Common myeloid progenitor, CD34-positive (primary cell): ENCODE data around the gene PPP6R1.

ENCODE experiments used
- CTCF ChIA-PET: fragments of 350-600 bp; sonication (Branson Sonifier 250); formaldehyde crosslinking; loops from one replicate; lab custom pipeline; 2021; ENCODE audit warnings: antibody characterized with exemption; lab: Charles Lee
- POLR2A ChIA-PET: fragments of 350-600 bp; sonication (Branson Sonifier 250); formaldehyde crosslinking; loops from one replicate; lab custom pipeline; 2021; ENCODE audit warnings: antibody characterized with exemption; lab: Charles Lee
- DNase-seq, 3 donors: peaks; one replicate each; pipeline versions ENCODE4 v3.0.0 to v3.0.0-alpha.2; 2013
- H3K27ac ChIP-seq, 2 experiments: 1 replicate in 1 of 2; 2 replicates in 1 of 2; pipeline ENCODE4 v1.7.0; 2013; ENCODE audit warnings: inconsistent platforms in 2 of 2, low read length in 2 of 2, mild to moderate bottlenecking in 2 of 2, low read depth in 1 of 2, moderate library complexity in 1 of 2; ENCODE audit not compliant: severe bottlenecking in 2 of 2, insufficient read depth in 1 of 2, poor library complexity in 1 of 2
- H3K27me3 ChIP-seq, 5 experiments: replicated peaks in 2 of 5; 1 replicate in 3 of 5; 2 replicates in 2 of 5; pipeline versions ENCODE4 v1.6.1 to v1.7.0; 2013; ENCODE audit warnings: low read length in 4 of 5, mild to moderate bottlenecking in 2 of 5, moderate library complexity in 2 of 5, inconsistent platforms in 1 of 5; ENCODE audit not compliant: insufficient read depth in 5 of 5, control insufficient read depth in 4 of 5
- H3K36me3 ChIP-seq, 4 experiments: 1 replicate in 2 of 4; 2 replicates in 2 of 4; pipeline versions ENCODE4 v1.6.1 to v1.7.0; 2013; ENCODE audit warnings: low read length in 3 of 4, control low read depth in 1 of 4, mild to moderate bottlenecking in 1 of 4; ENCODE audit not compliant: control insufficient read depth in 4 of 4, insufficient read depth in 4 of 4
- H3K4me1 ChIP-seq, 4 experiments: 1 replicate in 3 of 4; 2 replicates in 1 of 4; pipeline versions ENCODE4 v1.6.1 to v1.7.1; 2013; ENCODE audit warnings: low read length in 3 of 4, mild to moderate bottlenecking in 3 of 4, control low read depth in 1 of 4, inconsistent platforms in 1 of 4, moderate library complexity in 1 of 4; ENCODE audit not compliant: control insufficient read depth in 4 of 4, insufficient read depth in 4 of 4; ENCODE audit errors: control extremely low read depth in 1 of 4
- H3K4me3 ChIP-seq, 7 experiments: 1 replicate in 4 of 7; 2 replicates in 3 of 7; pipeline versions ENCODE4 v1.5.1 to v1.7.0; 2013; ENCODE audit warnings: mild to moderate bottlenecking in 7 of 7, low read length in 6 of 7, moderate library complexity in 6 of 7, inconsistent platforms in 2 of 7, low read depth in 2 of 7, control low read depth in 1 of 7; ENCODE audit not compliant: insufficient read depth in 4 of 7, control insufficient read depth in 1 of 7; ENCODE audit errors: extremely low read depth in 1 of 7
- H3K9me3 ChIP-seq, 5 experiments: 1 replicate in 4 of 5; 2 replicates in 1 of 5; pipeline versions ENCODE4 v1.6.1 to v1.7.1; 2013; ENCODE audit warnings: low read length in 4 of 5, mild to moderate bottlenecking in 2 of 5, inconsistent platforms in 1 of 5, low read depth in 1 of 5, moderate library complexity in 1 of 5; ENCODE audit not compliant: control insufficient read depth in 4 of 5, insufficient read depth in 2 of 5; ENCODE audit errors: control extremely low read depth in 1 of 5
- WGBS: methylation state at CpG from one replicate; pipeline ENCODE4 v1.1.5; 2013; ENCODE audit not compliant: insufficient coverage; 5-methylcytosine and 5-hydroxymethylcytosine counted together

The PPP6R1 gene

DNA sequence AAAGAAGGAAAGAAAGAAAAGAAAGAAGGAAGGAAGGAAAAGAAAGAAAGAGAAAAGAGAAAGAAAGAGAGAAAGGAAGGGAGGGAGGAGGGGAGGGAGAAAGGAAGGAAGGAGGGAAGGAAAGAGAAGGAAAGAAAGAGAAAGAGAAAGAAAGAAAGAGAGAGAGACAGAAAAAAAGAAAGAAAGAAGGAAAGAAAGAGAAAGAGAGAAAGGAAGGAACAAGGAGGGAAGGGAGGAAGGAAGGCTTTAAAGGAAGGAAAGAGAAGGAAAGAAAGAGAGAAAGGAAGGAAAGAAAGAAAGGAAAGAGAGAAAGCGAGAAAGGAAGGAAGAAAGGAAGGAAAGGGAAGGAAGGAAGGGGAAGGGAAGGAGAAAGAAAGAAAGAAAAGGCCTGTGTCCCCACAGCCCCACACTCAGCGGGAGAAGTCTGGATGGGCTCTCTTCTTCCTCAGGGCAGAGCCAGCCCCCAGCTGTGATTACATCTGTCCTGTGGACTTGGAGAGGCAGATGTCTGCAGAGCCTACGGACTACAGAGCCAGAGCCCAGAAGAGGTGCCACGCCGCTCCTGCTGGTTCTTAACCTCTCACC is 59.1 kb downstream of the PPP6R1 start:
- POLR2A ChIA-PET: no interaction called here
- Histone ChIP-seq H3K27me3 (peaks cover 0 to 3% (median 0%) of the 10 kb centered on the region in 5 experiments), H3K9me3 (no peaks in the 10 kb centered on the region), H3K27ac (no peak overlapping the region), H3K4me3 (no peak overlapping the region), H3K36me3 (no peaks in the 10 kb centered on the region), H3K4me1 (no peaks in the 10 kb centered on the region)
- no peak for DNase-seq
- WGBS: 75% methylated on average over 4 of the region's 5 CpGs
- CTCF ChIA-PET: interaction anchor here (1.2 kb wide), 1 partner anchor 305 kb away, joined by 3 read pairs; no protein-coding TSS in a partner anchor

- Histone ChIP-seq H3K27ac (no peak overlapping the region), H3K4me3 (no peak overlapping the region), H3K4me1 (no peaks in the 10 kb centered on the region), H3K9me3 (no peaks in the 10 kb centered on the region), H3K36me3 (no peaks in the 10 kb centered on the region), H3K27me3 (peaks cover 0 to 2% (median 0%) of the 10 kb centered on the region in 5 experiments)
- 79% methylated on average over 5 of the region's 5 CpGs for WGBS
- ChIA-PET CTCF (interaction anchor here (1.0 to 1.2 kb wide), 2 partner anchors 56 to 306 kb away, joined by 3 read pairs; no protein-coding TSS in a partner anchor), POLR2A (no interaction called here)
- DNase-seq: no peak
Observed at GRCh38 chr19:55198651-55199050, 60.2 kb downstream of the PPP6R1 start.

- ChIA-PET POLR2A (no interaction called here), CTCF (no interaction called here)
- H3K4me3 ChIP-seq: no peak overlapping the region
- peak in 2 of 3 donors; percentile 46 to 48 for DNase-seq
- no peaks in the 10 kb centered on the region for H3K36me3 ChIP-seq
- no peaks in the 10 kb centered on the region for H3K9me3 ChIP-seq
- WGBS: 56% methylated on average over 3 of the region's 4 CpGs
- no peak overlapping the region for H3K27ac ChIP-seq
- peaks cover 0 to 2% (median 0%) of the 10 kb centered on the region in 5 experiments for H3K27me3 ChIP-seq
- no peaks in the 10 kb centered on the region for H3K4me1 ChIP-seq
Observed at GRCh38 chr19:55197528-55197927, 61.3 kb downstream of the PPP6R1 start.

DNA sequence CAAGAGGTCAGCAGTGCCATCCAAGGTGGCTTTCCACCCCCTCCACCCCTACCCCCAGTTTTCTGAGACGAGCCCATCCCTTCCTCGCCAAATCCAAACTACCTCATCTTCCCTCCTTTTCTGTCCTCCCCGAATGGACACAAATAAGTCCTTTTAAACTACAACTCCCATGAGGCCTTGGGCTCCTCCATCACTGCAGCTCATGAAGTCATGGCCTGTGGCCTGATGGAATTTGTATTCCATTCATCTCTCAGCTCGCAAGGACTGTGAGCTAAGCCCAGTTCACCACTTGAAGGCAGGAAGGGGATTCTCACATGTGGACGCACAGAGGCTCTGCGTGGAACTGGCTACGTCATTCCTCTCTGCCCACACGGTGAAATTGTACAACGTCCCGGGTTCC is 62.0 kb downstream of the PPP6R1 start:
- 95% methylated on average over 10 of the region's 10 CpGs for WGBS
- no peaks in the 10 kb centered on the region for H3K9me3 ChIP-seq
- CTCF ChIA-PET: interaction anchor here (0.7 kb wide), 1 partner anchor 106 kb away, joined by 3 read pairs; no protein-coding TSS in a partner anchor

GRCh38 chr19:55193481-55193880 is 65.3 kb downstream of the PPP6R1 start:
- Histone ChIP-seq H3K9me3 (no peaks in the 10 kb centered on the region), H3K4me3 (no peak overlapping the region), H3K36me3 (no peaks in the 10 kb centered on the region), H3K4me1 (peaks cover 0 to 8% (median 4%) of the 10 kb centered on the region in 4 experiments), H3K27me3 (peaks cover 0 to 2% (median 0%) of the 10 kb centered on the region in 5 experiments), H3K27ac (no peak overlapping the region)
- WGBS: 81% methylated on average over 11 of the region's 12 CpGs
- DNase-seq: no peak
- POLR2A ChIA-PET: no interaction called here
- CTCF ChIA-PET: interaction anchor here (0.8 kb wide), 1 partner anchor 11 kb away, joined by 3 read pairs; no protein-coding TSS in a partner anchor

More for the DNA sequence above, 62.0 kb downstream of the PPP6R1 start:
- POLR2A ChIA-PET: no interaction called here
- Histone ChIP-seq H3K4me1 (no peaks in the 10 kb centered on the region), H3K4me3 (no peak overlapping the region), H3K36me3 (no peaks in the 10 kb centered on the region), H3K27me3 (peaks cover 0 to 2% (median 0%) of the 10 kb centered on the region in 5 experiments), H3K27ac (no peak overlapping the region)
- no peak for DNase-seq

GRCh38 chr19:55189403-55189835 is 69.4 kb downstream of the PPP6R1 start:
- WGBS: 96% methylated on average over 12 of the region's 15 CpGs
- H3K4me1 ChIP-seq: peaks cover 0 to 16% (median 8%) of the 10 kb centered on the region in 4 experiments
- no peak overlapping the region for H3K27ac ChIP-seq
- ChIA-PET CTCF (interaction anchor here (0.7 to 0.9 kb wide), 2 partner anchors 16 to 265 kb away, joined by 3 read pairs; no protein-coding TSS in a partner anchor), POLR2A (interaction anchor here (0.7 kb wide), 1 partner anchor 33 kb away, joined by 4 read pairs; no protein-coding TSS in a partner anchor)
- no peak overlapping the region for H3K4me3 ChIP-seq
- H3K9me3 ChIP-seq: no peaks in the 10 kb centered on the region
- H3K36me3 ChIP-seq: no peaks in the 10 kb centered on the region
- DNase-seq: no peak
- H3K27me3 ChIP-seq: peaks cover 0 to 2% (median 0%) of the 10 kb centered on the region in 5 experiments

- H3K4me1 ChIP-seq: peaks cover 0 to 16% (median 8%) of the 10 kb centered on the region in 4 experiments
- ChIA-PET POLR2A (interaction anchor here (0.7 kb wide), 1 partner anchor 32 kb away, joined by 4 read pairs; no protein-coding TSS in a partner anchor), CTCF (no interaction called here)
- no peaks in the 10 kb centered on the region for H3K36me3 ChIP-seq
- no peaks in the 10 kb centered on the region for H3K27me3 ChIP-seq
- H3K27ac ChIP-seq: no peak overlapping the region
- H3K4me3 ChIP-seq: peak overlapping the region in 4 of 7 experiments; percentile 37 to 69 (median 47)
- H3K9me3 ChIP-seq: no peaks in the 10 kb centered on the region
- peak in 1 of 3 donors; percentile 40 for DNase-seq
- WGBS: 21% methylated on average over 8 of the region's 8 CpGs
Observed at GRCh38 chr19:55188625-55189024, 70.2 kb downstream of the PPP6R1 start.
